CD4-positive, alpha-beta T cell treated with Interleukin-4 for 1 hour (primary cell): Measurements from ENCODE around the gene TRIO.

Source experiments
- DNase-seq, 2 donors: peaks; one replicate each; pipeline ENCODE4 v3.0.0-alpha.2; 2020 to 2022

TRIO gene

GRCh38 chr5:14229181-14229580 is 86.0 kb downstream of the TRIO start:
- no peak for DNase-seq

GRCh38 chr5:14229734-14230133 is 86.6 kb downstream of the TRIO start:
- DNase-seq: no peak

- DNase-seq: no peak
Measured at GRCh38 chr5:14231156-14231555, 88.0 kb downstream of the TRIO start.

- DNase-seq: no peak
Measured at GRCh38 chr5:14231890-14232289, 88.7 kb downstream of the TRIO start.

- no peak for DNase-seq
Measured at GRCh38 chr5:14234204-14234603, 91.1 kb downstream of the TRIO start.

DNA sequence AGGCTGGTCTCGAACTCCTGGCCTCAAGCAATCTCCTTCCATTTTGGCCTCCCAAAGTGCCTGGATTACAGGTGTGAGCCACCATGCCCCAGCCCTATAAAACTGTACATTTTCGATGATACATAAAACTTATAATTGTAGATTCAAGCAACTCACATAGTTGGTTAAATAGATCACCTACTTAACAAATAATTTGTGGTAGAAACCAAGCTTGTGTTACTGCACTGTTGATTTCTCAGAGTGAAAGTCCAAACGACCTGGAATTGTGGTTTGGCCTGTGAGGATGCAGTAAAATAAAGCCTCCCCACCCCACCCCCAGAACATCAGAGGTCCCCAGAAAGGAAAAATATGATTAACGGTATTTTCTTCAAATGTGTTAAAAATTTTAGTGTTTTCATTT is 92.7 kb downstream of the TRIO start:
- DNase-seq: no peak

- DNase-seq: no peak
Measured at GRCh38 chr5:14236757-14237156, 93.6 kb downstream of the TRIO start.

DNA sequence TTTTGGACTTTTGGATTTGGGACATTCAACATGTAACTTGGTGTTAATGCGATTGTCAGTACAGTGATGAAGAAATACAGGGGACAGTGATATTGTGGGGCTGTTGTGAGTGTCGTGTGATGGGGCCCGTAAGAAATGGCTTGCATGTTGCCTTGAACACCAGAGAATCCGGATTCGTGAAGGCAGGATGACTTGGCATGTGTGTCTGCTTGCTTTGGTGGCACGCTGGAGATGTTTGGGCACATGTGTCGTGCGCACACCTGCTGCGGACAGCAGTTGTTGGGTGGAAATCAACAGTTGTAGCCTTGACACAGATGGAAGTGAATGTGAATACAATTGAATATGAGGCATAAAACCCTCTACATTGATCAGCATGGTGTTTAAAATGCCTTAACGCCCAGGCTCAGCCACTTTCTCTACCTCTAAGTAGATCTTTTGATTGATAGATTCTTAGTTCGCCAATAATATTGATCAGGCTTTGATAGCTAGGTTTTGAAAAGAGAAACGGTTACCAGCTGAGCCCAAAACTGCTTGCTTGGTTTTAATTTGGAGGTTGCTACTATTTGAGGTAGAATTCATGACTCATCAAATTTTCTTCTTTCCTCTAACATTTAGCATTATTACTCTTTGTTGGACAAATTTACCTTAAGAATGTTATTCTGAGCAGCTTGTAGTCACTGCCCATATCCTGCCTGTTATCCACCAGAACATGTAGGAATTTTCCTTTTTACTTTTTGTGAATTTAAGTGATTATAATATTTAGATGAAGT is 94.4 kb downstream of the TRIO start:
- no peak for DNase-seq

GRCh38 chr5:14238272-14238671 is 95.1 kb downstream of the TRIO start:
- DNase-seq: no peak

DNA sequence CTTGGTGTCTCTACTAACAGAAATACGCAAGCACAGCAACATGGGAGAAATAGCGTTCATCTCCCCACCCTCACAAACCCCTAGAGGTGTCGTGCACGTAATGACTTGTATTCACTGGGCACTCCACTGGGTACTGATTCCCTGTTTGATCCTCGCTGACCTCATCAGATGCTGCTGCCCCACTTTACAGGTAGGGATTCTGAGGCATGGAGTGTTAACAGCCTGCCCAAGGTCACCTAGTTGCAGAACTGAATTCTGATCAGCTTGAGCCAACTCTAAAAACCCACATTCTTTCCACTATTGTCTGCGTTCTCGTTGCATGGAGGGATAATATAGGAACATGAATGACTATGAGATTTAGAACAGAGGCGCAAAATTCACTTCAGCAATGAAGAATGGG is 96.3 kb downstream of the TRIO start:
- no peak for DNase-seq

DNA sequence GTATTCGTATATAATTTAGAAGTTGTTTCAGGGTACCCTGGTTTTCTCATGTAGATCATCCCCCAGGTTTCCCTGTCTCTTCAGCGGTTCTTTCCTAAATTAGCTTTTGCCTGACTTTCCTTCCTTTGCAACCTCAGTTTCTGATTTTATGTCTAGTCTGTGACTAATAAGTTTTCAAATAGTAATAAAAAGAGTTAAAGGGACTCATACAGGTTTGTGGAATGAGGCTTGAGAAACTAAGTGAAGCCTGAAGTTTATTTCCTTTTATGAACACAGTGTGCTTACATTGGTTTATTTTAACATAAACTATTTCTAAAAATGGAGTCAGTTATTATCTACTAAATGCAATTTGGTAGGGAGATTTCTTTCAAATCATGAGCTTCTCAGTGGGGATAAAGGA is 96.8 kb downstream of the TRIO start:
- DNase-seq: no peak

GRCh38 chr5:14240359-14240758 is 97.2 kb downstream of the TRIO start:
- DNase-seq: no peak

DNA sequence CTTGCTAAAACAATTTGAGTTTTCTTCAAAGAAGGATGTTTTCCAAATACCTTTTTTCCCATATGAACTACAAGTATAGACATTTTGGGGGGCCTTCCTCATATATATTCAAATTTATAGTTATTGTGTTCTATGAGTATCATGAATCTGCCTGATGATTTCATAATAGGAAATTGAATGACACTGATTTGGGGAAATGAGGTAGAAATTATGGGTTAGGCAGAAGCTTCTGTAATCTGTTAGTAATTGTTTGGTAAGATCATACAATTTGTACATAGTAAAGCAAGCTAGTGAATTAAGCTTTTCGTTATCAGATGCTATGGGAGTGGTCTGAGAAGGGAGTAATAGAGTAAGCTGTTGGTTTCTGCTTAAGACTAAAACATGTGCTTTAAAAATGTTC is 98.0 kb downstream of the TRIO start:
- DNase-seq: no peak

GRCh38 chr5:14242447-14242846 is 99.3 kb downstream of the TRIO start:
- DNase-seq: no peak

DNA sequence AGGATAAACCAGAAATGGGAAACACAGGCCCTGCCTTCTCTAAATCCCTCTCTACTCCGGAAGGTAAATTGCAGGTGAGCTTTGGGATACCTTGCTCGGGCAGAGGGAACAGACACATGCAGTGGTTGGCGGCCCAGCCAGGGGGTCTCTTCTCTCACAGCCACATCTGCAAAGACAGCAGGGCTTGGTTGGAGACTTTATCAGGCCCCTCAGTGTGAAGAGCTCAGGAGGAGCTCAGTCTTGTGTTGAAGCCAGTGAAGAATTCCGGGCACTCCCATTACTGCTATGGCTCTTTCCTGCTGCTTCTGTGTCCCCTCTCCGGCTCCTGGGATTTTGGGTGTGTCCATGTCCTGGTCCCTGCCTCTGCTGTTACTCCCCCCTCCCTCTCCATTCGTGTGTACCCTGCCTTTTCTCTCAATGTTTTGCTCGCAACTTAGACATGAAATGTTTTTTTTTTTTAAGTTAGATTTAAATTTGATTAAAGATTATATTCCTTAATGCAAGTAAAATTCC is 99.8 kb downstream of the TRIO start:
- no peak for DNase-seq

- no peak for DNase-seq
Measured at GRCh38 chr5:14243766-14244165, 100.6 kb downstream of the TRIO start.

DNA sequence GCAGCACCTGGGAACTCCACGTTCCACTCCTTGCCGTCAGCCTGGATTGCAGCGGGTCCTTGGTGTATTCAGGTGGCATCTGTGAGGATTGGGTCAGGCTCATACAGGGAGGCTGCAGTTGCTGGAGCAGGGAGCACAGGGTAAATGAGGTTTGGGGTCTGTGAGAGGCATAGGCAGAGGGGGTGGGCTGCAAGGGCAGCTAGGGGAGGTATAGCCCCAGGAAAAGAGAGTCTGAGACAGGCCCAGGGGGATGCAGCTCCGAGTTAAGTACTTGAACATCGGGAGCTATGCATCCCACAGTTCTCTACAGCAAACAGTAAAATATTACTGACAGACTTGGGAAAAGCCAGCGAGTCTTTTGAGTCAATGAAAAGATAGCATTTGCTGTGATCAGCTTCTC is 101.6 kb downstream of the TRIO start:
- no peak for DNase-seq

GRCh38 chr5:14245132-14245925 is 102.2 kb downstream of the TRIO start:
- no peak for DNase-seq

DNA sequence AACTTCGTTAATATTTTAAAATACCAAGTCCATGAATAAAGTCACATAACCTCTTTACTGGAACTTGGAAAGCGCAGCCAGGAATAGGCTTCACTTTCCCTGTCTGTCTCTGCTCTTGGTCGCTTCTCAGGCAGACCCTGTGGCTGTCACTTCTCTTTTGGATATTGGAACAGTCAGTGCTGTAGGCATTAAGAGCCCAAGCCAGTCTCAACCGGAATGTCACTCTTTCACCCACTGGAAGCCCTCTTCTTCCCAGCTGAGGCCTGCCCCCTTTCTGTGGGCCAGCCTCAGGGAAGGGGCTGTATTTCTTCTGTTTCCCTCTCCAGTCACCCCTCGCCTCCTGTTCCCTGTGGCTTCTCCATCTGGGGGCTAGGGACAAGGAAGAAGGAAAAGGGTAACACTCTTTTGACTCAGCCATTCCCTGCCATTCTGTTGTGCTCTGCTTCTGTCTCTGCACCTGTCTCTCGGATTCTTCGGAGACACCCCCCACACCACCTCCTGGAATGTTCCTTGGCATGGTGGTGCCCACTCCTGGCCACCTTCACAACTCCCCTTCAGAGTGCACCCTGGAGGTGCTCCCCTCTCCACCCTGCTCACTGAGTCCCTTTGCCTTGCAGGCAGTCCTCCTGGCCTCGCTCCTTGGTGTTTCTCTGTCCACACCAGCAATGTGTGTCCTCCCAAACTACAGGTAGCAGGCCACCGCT is 103.4 kb downstream of the TRIO start:
- no peak for DNase-seq

- no peak for DNase-seq
Measured at GRCh38 chr5:14247054-14247386, 103.9 kb downstream of the TRIO start.

DNA sequence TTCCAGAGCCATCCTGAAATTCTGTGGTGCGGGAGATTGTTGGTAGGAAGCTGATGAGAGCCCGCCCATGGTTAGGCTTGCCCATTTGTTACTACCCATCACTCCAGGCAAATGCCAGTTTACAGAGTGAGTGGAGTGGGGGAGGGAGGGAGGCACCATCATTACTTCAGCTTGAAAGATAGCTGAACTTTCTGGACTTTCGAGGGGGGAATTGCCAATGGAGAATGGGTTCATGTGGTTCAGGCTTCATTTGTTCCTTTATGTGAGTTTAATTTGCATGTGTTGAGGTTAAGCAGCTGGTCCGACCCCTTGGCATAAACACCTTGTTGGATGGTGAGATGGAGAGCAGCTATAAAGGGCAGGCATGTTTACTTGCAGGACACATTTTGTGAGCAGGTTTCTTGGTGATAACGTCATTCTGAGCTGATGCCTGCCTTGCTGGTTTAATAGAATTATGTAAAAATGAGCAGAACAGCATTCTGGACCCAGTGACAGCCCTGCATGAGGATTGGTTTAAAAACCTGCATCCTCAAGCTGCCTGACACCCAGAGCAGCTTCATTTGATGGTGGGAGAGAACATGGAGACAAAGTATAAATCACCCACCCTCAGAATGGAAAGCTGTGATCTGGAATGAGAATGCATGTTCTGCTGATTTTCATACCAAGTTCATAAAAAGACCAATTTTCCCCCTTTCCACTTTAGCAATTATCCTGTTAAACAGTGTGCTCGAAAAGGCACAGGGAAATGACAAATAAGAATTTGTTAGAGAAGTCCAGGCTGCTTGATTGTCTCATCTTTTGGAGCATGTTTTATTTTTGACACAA is 106.3 kb downstream of the TRIO start:
- no peak for DNase-seq

GRCh38 chr5:14250084-14250695 is 107.0 kb downstream of the TRIO start:
- DNase-seq: no peak
